ENCODE results near the gene SDK2. TPM values are rescaled to one million over a fixed set of nuclear protein-coding genes. Genes with fewer than 3 reads are reported as not detected.

Gene SDK2
- total RNA-seq, 4 donors from 2014 or later: under 0.01 to 0.49 (median 0.08) TPM

- no peak for TF ChIP-seq CTCF (IDR thresholded peaks at IDR 0.05; ENCODE audit: low read depth)
Observed at GRCh38 chr17:73623247-73623646, 21.0 kb downstream of the SDK2 start.

GRCh38 chr17:73622381-73622780 is 21.9 kb downstream of the SDK2 start:
- TF ChIP-seq CTCF (IDR thresholded peaks at IDR 0.05; ENCODE audit: low read depth): no peak

GRCh38 chr17:73621685-73622084 is 22.6 kb downstream of the SDK2 start:
- TF ChIP-seq CTCF (IDR thresholded peaks at IDR 0.05; ENCODE audit: low read depth): no peak

- TF ChIP-seq CTCF (IDR thresholded peaks at IDR 0.05; ENCODE audit: low read depth): no peak
Observed at GRCh38 chr17:73620414-73620813, 23.8 kb downstream of the SDK2 start.

GRCh38 chr17:73617501-73617900 is 26.7 kb downstream of the SDK2 start:
- TF ChIP-seq CTCF (IDR thresholded peaks at IDR 0.05; ENCODE audit: low read depth): no peak

- no peak for TF ChIP-seq CTCF (IDR thresholded peaks at IDR 0.05; ENCODE audit: low read depth)
Observed at GRCh38 chr17:73616873-73617404, 27.3 kb downstream of the SDK2 start.

- no peak for TF ChIP-seq CTCF (IDR thresholded peaks at IDR 0.05; ENCODE audit: low read depth)
Observed at GRCh38 chr17:73616120-73616872, 27.9 kb downstream of the SDK2 start.
